ENCODE measurements around the gene RPS6KL1.
"Not testable (repeated sequence)": the region's sequence is repeated elsewhere in the genome, so short reads cannot be mapped to it uniquely, and the experiment has no call there.

RPS6KL1 gene

GRCh38 chr14:74934041-74934440, 11.0 kb upstream of the RPS6KL1 start:
- Mint-ChIP-seq H3K4me3 (no peak overlapping the region), H3K36me3 (ENCODE audit: low read depth) (no peaks in the 10 kb centered on the region), H3K27ac (no peak overlapping the region), H3K9me3 (no peaks in the 10 kb centered on the region), H3K27me3 (no peaks in the 10 kb centered on the region), H3K4me1 (ENCODE audit: low read depth) (peaks cover 19% of the 10 kb centered on the region)
- no peak for DNase-seq

GRCh38 chr14:74932936-74933335, 9.9 kb upstream of the RPS6KL1 start:
- not testable (repeated sequence) for DNase-seq; H3K27ac Mint-ChIP-seq; H3K9me3 Mint-ChIP-seq; H3K36me3 Mint-ChIP-seq (ENCODE audit: low read depth); H3K27me3 Mint-ChIP-seq; H3K4me3 Mint-ChIP-seq
- H3K4me1 Mint-ChIP-seq (ENCODE audit: low read depth), result peaks cover 18% of the 10 kb centered on the region

- Mint-ChIP-seq H3K4me3 (no peak overlapping the region), H3K27me3 (no peaks in the 10 kb centered on the region), H3K4me1 (ENCODE audit: low read depth) (peaks cover 15% of the 10 kb centered on the region), H3K27ac (peak overlapping the region; percentile 5), H3K36me3 (ENCODE audit: low read depth) (no peaks in the 10 kb centered on the region), H3K9me3 (no peaks in the 10 kb centered on the region)
- no peak for DNase-seq
Observed at GRCh38 chr14:74932401-74932901, 9.4 kb upstream of the RPS6KL1 start.

- not testable (repeated sequence) for H3K36me3 Mint-ChIP-seq (ENCODE audit: low read depth); H3K27me3 Mint-ChIP-seq; H3K4me3 Mint-ChIP-seq; H3K9me3 Mint-ChIP-seq; DNase-seq; H3K27ac Mint-ChIP-seq; H3K4me1 Mint-ChIP-seq (ENCODE audit: low read depth)
Observed at GRCh38 chr14:74931744-74932143, 8.7 kb upstream of the RPS6KL1 start.

- DNase-seq, result no peak
- Mint-ChIP-seq H3K27me3 (no peaks in the 10 kb centered on the region), H3K27ac (no peak overlapping the region), H3K4me3 (no peak overlapping the region), H3K9me3 (no peaks in the 10 kb centered on the region), H3K4me1 (ENCODE audit: low read depth) (peaks cover 6% of the 10 kb centered on the region), H3K36me3 (ENCODE audit: low read depth) (no peaks in the 10 kb centered on the region)
Observed at GRCh38 chr14:74929242-74929641, 6.2 kb upstream of the RPS6KL1 start.

GRCh38 chr14:74927225-74927624, 4.2 kb upstream of the RPS6KL1 start:
- no peaks in the 10 kb centered on the region for H3K9me3 Mint-ChIP-seq
- no peaks in the 10 kb centered on the region for H3K36me3 Mint-ChIP-seq (ENCODE audit: low read depth)
- peaks cover 6% of the 10 kb centered on the region for H3K4me1 Mint-ChIP-seq (ENCODE audit: low read depth)
- H3K27me3 Mint-ChIP-seq, result peaks cover 3% of the 10 kb centered on the region
- no peak overlapping the region for H3K4me3 Mint-ChIP-seq
- H3K27ac Mint-ChIP-seq, result no peak overlapping the region
- no peak for DNase-seq

GRCh38 chr14:74924061-74924460, 1.0 kb upstream of the RPS6KL1 start:
- no peak for DNase-seq
- peaks cover 3% of the 10 kb centered on the region for H3K27me3 Mint-ChIP-seq
- peaks cover 7% of the 10 kb centered on the region for H3K4me1 Mint-ChIP-seq (ENCODE audit: low read depth)
- H3K9me3 Mint-ChIP-seq, result no peaks in the 10 kb centered on the region
- peaks cover 4% of the 10 kb centered on the region for H3K36me3 Mint-ChIP-seq (ENCODE audit: low read depth)
- no peak overlapping the region for H3K4me3 Mint-ChIP-seq
- H3K27ac Mint-ChIP-seq, result no peak overlapping the region

- peaks cover 4% of the 10 kb centered on the region for H3K36me3 Mint-ChIP-seq (ENCODE audit: low read depth)
Observed at GRCh38 chr14:74921987-74922751, 891 bp downstream of the RPS6KL1 start.

DNA sequence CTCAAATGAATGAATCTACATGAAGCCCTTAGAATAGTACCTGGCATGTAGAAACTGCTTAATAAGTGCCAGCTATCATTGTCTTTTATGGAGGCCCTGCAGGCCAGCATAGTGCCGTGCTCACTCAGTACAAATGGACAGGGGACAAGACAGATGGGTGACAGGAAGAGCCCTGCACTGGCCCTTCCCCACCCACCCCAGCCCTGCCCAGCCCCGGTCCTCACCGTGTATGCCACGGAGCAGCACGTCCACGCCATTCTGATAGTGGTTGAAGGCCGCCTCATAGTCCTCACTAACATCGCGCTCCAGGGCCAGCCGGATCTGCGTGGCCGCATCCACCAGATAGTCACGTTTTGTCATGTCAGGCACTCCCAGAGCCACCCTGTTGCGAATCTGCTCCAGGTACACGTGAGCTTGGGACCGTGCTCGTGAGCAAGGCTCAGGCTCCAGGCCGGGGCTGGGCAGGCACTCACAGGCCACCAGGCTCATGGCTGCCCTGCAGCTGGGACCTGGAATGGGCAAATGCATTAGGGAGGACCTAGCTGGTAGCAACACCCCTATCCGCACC, 1.9 kb downstream of the RPS6KL1 start:
- H3K4me3 Mint-ChIP-seq, result no peak overlapping the region
- no peak overlapping the region for H3K27ac Mint-ChIP-seq
- peaks cover 7% of the 10 kb centered on the region for H3K4me1 Mint-ChIP-seq (ENCODE audit: low read depth)

More at GRCh38 chr14:74921987-74922751, 891 bp downstream of the RPS6KL1 start:
- peaks cover 7% of the 10 kb centered on the region for H3K4me1 Mint-ChIP-seq (ENCODE audit: low read depth)
- H3K4me3 Mint-ChIP-seq, result peak overlapping the region; percentile 79
- H3K9me3 Mint-ChIP-seq, result no peaks in the 10 kb centered on the region
- peak overlapping the region; percentile 78 for H3K27ac Mint-ChIP-seq
- H3K27me3 Mint-ChIP-seq, result peaks cover 3% of the 10 kb centered on the region
- DNase-seq, result no peak

DNA sequence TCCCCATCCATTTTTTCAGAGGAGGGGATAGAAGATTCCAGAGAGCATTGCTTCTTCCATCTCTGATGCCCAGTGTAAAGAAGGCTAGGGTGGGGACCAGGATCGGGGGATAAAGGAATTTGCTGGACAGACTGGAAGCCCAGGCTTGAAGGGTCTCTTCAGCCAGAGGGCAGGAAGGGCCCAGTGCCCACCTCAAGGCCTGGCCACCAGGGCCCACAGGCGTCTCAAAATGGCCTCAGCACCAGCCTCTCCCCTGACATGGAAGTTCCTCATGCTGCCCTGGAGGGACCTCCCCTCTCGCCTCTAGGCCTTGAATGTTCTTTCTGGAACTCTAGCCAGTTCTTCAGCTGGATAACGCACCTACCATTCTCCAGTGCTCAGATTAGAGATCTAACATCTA, 2.8 kb downstream of the RPS6KL1 start:
- Mint-ChIP-seq H3K4me3 (no peak overlapping the region), H3K9me3 (no peaks in the 10 kb centered on the region), H3K4me1 (ENCODE audit: low read depth) (peaks cover 7% of the 10 kb centered on the region), H3K27ac (no peak overlapping the region), H3K27me3 (peaks cover 3% of the 10 kb centered on the region), H3K36me3 (ENCODE audit: low read depth) (peaks cover 8% of the 10 kb centered on the region)
- DNase-seq, result no peak

More for the DNA sequence above, 1.9 kb downstream of the RPS6KL1 start:
- Mint-ChIP-seq H3K9me3 (no peaks in the 10 kb centered on the region), H3K27me3 (peaks cover 3% of the 10 kb centered on the region), H3K36me3 (ENCODE audit: low read depth) (peaks cover 5% of the 10 kb centered on the region)
- no peak for DNase-seq

DNA sequence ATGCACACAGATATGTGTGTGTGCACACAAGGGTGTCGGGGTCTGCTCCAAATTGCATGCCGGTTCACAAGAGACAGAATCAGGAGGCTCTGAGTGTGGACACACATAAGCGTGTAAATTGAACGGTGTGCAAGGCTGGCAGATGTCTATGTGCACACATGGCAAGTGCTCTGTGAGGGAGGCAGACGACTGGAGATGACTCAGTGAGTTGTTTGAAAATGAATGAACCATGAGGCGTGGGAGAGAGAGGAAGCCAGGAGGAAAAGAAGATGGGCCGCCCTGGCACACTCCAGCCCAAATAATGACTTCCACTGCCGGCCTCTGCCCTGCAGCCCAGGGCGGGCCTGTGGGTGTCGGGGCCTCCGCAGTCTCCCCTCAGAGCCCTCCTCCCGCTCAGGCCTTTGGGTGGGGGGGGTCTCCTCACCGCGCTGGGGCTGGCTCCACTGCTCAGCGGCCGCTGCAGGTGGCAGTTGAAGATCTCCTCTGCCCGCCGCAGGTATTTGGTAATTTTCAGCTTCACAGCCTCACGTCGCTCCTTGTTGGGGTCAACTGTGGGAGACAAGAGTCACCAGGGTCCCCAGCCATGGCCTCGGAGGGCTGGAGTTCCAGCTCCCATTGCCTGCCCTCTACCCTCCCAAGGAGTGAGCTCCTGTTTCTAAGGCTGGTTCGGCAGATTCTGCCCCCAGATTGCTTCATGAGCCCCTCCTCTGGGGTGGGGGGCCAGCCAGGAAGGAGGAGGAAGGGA, 3.5 kb downstream of the RPS6KL1 start:
- DNase-seq, result no peak
- Mint-ChIP-seq H3K4me1 (ENCODE audit: low read depth) (peaks cover 7% of the 10 kb centered on the region), H3K27ac (no peak overlapping the region), H3K36me3 (ENCODE audit: low read depth) (peaks cover 8% of the 10 kb centered on the region), H3K9me3 (no peaks in the 10 kb centered on the region), H3K27me3 (peaks cover 3% of the 10 kb centered on the region), H3K4me3 (no peak overlapping the region)

DNA sequence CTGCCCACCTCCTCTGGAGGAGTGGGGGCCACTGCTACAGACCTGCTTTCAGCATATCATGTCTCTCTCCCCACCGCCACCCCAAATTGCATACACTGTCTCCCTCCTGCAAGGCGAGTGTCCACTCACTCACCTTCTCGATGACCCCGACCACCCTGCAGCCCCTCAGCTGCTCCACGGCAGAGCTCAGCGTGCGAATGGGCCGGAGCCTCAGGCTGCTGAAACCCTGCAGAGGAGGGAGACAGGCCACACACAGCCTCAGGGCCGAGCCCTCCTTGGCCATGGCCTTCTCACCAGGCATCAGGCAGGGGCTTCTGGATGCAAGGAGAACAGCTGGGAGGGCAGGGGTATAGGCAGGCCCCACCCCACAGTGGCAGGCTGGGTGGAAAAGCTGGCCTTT, 4.7 kb downstream of the RPS6KL1 start:
- Mint-ChIP-seq H3K4me3 (no peak overlapping the region), H3K36me3 (ENCODE audit: low read depth) (peaks cover 8% of the 10 kb centered on the region), H3K4me1 (ENCODE audit: low read depth) (peaks cover 4% of the 10 kb centered on the region), H3K9me3 (no peaks in the 10 kb centered on the region), H3K27ac (no peak overlapping the region), H3K27me3 (no peaks in the 10 kb centered on the region)
- no peak for DNase-seq

- Mint-ChIP-seq H3K27me3 (no peaks in the 10 kb centered on the region), H3K4me1 (ENCODE audit: low read depth) (peaks cover 4% of the 10 kb centered on the region), H3K4me3 (no peak overlapping the region), H3K9me3 (no peaks in the 10 kb centered on the region), H3K27ac (no peak overlapping the region), H3K36me3 (ENCODE audit: low read depth) (peaks cover 8% of the 10 kb centered on the region)
- no peak for DNase-seq
Observed at GRCh38 chr14:74917646-74918081, 5.4 kb downstream of the RPS6KL1 start.

GRCh38 chr14:74917178-74917543, 5.9 kb downstream of the RPS6KL1 start:
- H3K36me3 Mint-ChIP-seq (ENCODE audit: low read depth), result peaks cover 8% of the 10 kb centered on the region
- H3K27ac Mint-ChIP-seq, result no peak overlapping the region
- no peak overlapping the region for H3K4me3 Mint-ChIP-seq

GRCh38 chr14:74915826-74916225, 7.2 kb downstream of the RPS6KL1 start:
- H3K27ac Mint-ChIP-seq, result no peak overlapping the region
- H3K4me3 Mint-ChIP-seq, result no peak overlapping the region
- H3K36me3 Mint-ChIP-seq (ENCODE audit: low read depth), result peaks cover 8% of the 10 kb centered on the region
- no peaks in the 10 kb centered on the region for H3K4me1 Mint-ChIP-seq (ENCODE audit: low read depth)
- H3K27me3 Mint-ChIP-seq, result no peaks in the 10 kb centered on the region
- no peaks in the 10 kb centered on the region for H3K9me3 Mint-ChIP-seq
- DNase-seq, result no peak

More at GRCh38 chr14:74917178-74917543, 5.9 kb downstream of the RPS6KL1 start:
- Mint-ChIP-seq H3K4me1 (ENCODE audit: low read depth) (peaks cover 2% of the 10 kb centered on the region), H3K27me3 (no peaks in the 10 kb centered on the region), H3K9me3 (no peaks in the 10 kb centered on the region)
- DNase-seq, result no peak
